ENCODE data around the gene RC3H2. TPM values are rescaled to one million over a fixed set of nuclear protein-coding genes. Genes with fewer than 3 reads are reported as not detected.
"Not testable (repeated sequence)": the region's sequence is repeated elsewhere in the genome, so short reads cannot be mapped to it uniquely, and the experiment has no call there.

RC3H2 gene
- total RNA-seq, 4 donors from 2014 or later: 27.9 to 48.7 (median 41.7) TPM

DNA sequence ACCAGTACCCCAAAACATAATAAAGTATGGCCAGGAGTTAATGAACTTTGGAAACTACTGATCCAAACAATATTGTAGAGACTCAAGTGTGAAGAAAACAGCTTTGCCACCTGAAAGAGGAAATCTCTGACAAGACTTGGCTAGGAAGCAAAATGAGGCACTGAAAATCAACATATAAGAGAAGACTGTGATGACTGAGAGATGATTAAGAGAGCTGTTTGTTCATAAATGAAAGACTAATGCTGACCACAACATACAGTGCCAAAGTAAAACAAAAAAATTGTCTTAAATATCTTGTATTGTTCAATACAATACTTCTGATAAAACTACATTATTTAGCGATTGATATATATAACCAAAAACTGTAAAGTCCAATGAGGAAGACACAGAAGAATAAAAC is 7.2 kb downstream of the RC3H2 start:
- no peak overlapping the region for H3K27ac ChIP-seq
- H3K36me3 ChIP-seq: peaks cover 0 to 26% (median 0%) of the 10 kb centered on the region in 3 donors
- H3K4me1 ChIP-seq: peaks cover 0 to 12% (median 5%) of the 10 kb centered on the region in 4 donors
- H3K9me3 ChIP-seq: no peaks in the 10 kb centered on the region
- H3K27me3 ChIP-seq: no peaks in the 10 kb centered on the region
- no peak overlapping the region for H3K4me3 ChIP-seq
- DNase-seq: no peak
- TF ChIP-seq, protein P1, sequence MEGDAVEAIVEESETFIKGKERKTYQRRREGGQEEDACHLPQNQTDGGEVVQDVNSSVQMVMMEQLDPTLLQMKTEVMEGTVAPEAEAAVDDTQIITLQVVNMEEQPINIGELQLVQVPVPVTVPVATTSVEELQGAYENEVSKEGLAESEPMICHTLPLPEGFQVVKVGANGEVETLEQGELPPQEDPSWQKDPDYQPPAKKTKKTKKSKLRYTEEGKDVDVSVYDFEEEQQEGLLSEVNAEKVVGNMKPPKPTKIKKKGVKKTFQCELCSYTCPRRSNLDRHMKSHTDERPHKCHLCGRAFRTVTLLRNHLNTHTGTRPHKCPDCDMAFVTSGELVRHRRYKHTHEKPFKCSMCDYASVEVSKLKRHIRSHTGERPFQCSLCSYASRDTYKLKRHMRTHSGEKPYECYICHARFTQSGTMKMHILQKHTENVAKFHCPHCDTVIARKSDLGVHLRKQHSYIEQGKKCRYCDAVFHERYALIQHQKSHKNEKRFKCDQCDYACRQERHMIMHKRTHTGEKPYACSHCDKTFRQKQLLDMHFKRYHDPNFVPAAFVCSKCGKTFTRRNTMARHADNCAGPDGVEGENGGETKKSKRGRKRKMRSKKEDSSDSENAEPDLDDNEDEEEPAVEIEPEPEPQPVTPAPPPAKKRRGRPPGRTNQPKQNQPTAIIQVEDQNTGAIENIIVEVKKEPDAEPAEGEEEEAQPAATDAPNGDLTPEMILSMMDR (IDR thresholded peaks at IDR 0.05): no peak
- TF ChIP-seq POLR2A (IDR thresholded peaks at IDR 0.05): no peak

GRCh38 chr9:122888480-122888879 is 16.7 kb downstream of the RC3H2 start:
- Histone ChIP-seq H3K4me3 (no peak overlapping the region), H3K36me3 (peaks cover 0 to 80% (median 0%) of the 10 kb centered on the region in 3 donors), H3K4me1 (no peaks in the 10 kb centered on the region), H3K27me3 (no peaks in the 10 kb centered on the region), H3K27ac (no peak overlapping the region), H3K9me3 (no peaks in the 10 kb centered on the region)
- TF ChIP-seq, protein P1 (IDR thresholded peaks at IDR 0.05): no peak
- no peak for TF ChIP-seq POLR2A (IDR thresholded peaks at IDR 0.05)
- DNase-seq: no peak

GRCh38 chr9:122883125-122883524 is 22.0 kb downstream of the RC3H2 start:
- peaks cover 0 to 84% (median 0%) of the 10 kb centered on the region in 3 donors for H3K36me3 ChIP-seq
- H3K27ac ChIP-seq: no peak overlapping the region
- no peak for DNase-seq
- H3K27me3 ChIP-seq: no peaks in the 10 kb centered on the region
- H3K4me1 ChIP-seq: no peaks in the 10 kb centered on the region
- TF ChIP-seq, protein P1 (IDR thresholded peaks at IDR 0.05): no peak
- TF ChIP-seq POLR2A (IDR thresholded peaks at IDR 0.05): no peak
- no peak overlapping the region for H3K4me3 ChIP-seq
- no peaks in the 10 kb centered on the region for H3K9me3 ChIP-seq

DNA sequence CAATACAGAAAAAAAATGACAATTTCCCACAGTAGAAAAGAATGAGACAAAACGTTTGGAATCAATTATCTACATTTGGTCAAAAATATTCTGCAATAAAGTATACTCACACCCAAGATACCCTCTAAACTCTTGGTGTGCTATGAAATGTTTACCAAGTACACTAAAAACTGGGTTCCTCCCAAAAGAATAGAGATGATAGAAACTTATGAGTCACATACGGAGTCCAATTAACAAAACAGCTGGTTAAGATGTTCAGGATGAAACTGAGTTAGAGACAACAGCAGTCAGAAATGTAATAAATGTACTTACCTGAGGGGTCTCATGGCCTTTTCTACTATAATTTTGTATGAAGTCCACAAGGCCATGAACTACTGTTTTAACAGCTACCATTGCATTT is 25.7 kb downstream of the RC3H2 start:
- H3K4me1 ChIP-seq: no peaks in the 10 kb centered on the region
- H3K27me3 ChIP-seq: no peaks in the 10 kb centered on the region
- H3K4me3 ChIP-seq: no peak overlapping the region
- peaks cover 0 to 97% (median 0%) of the 10 kb centered on the region in 3 donors for H3K36me3 ChIP-seq
- DNase-seq: no peak
- H3K27ac ChIP-seq: no peak overlapping the region
- no peaks in the 10 kb centered on the region for H3K9me3 ChIP-seq
- TF ChIP-seq, protein P1 (IDR thresholded peaks at IDR 0.05): no peak
- no peak for TF ChIP-seq POLR2A (IDR thresholded peaks at IDR 0.05)

- no peaks in the 10 kb centered on the region for H3K4me1 ChIP-seq
- no peaks in the 10 kb centered on the region for H3K9me3 ChIP-seq
- H3K27ac ChIP-seq: no peak overlapping the region
- TF ChIP-seq POLR2A (IDR thresholded peaks at IDR 0.05): no peak
- TF ChIP-seq, protein P1 (IDR thresholded peaks at IDR 0.05): no peak
- peaks cover 0 to 94% (median 0%) of the 10 kb centered on the region in 3 donors for H3K36me3 ChIP-seq
- no peak for DNase-seq
- H3K27me3 ChIP-seq: no peaks in the 10 kb centered on the region
- H3K4me3 ChIP-seq: no peak overlapping the region
Observed at GRCh38 chr9:122875523-122875922, 29.6 kb downstream of the RC3H2 start.

DNA sequence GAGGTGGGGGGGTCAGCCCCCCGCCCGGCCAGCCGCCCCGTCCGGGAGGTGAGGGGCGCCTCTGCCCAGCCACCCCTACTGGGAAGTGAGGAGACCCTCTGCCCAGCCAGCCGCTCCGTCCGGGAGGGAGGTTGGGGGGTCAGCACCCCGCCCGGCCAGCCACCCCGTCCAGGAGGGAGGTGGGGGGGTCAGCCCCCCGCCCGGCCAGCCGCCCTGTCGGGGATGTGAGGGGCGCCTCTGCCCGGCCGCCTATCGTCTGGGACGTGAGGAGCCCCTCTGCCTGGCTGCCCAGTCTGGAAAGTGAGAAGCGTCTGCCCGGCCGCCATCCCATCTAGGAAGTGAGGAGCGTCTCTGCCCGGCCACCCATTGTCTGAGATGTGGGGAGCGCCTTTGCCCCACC is 37.9 kb downstream of the RC3H2 start:
- not testable (repeated sequence) for H3K27me3 ChIP-seq, H3K27ac ChIP-seq, H3K9me3 ChIP-seq, H3K4me1 ChIP-seq, DNase-seq, H3K4me3 ChIP-seq
- peaks cover 0 to 39% (median 0%) of the 10 kb centered on the region in 3 donors for H3K36me3 ChIP-seq

Measured in Peyer's patch (tissue), 4 donors.